ENCODE measurements around the gene H19.

The H19 gene

DNA sequence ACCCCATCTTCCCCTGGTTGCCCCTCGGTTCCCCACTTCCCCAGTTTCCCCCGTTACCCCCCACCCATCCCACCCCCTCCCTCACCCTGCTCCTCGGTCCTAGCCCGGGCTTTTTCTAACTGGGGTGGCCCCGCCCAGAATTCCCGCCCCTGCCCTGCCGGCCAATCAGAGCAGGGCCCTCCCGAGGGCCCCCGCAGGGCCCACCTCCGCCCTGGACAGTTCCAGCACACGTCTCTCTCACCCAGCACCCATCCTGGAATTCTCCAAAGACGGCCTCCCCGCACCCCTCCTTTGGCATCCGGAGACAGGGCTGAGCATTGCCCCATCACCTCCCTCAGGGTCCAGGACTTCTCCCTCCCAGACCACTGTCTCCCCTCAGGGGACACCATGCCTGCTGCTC lies at the start of gene H19:
Gene H19, minus strand, starts transcription at position 88 of the 400 bp plus-strand sequence.
- no peak for DNase-seq

DNA sequence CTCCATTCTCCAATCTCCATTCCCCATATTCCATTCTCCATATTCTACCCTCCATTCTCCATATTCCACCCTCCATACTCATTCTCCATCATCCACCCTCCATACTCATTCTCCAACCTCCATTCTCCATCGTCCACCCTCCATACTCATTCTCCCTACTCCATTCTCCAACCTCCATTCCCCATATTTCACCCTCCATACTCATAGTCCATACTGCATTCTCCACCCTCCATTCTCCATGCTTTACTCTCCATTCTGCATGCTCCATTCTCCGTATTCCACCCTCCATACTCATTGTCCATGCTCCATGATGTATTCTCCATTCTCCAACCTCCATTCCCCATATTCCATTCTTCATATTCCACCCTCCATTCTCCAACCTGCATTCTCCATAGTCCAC lies 44.3 kb upstream of the H19 start:
- DNase-seq, result no peak

DNA sequence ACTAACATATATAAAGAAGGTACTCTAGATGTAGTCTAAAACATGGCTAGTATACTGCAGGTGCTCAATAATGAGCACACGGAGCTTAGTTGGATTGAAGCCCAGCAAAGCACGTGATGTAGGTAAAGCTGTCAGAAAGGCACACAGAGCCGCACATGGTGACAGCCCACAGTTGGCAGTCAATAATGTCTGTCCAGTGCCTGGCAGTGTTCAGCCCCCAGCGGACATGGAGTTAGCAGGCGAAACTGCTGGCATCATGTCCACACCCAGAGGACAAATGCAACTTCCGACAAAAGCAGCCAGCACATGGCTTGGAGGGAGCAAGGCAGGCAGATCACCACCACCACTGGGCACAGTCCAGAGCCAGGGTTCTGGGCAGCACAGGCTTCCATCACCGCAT lies 43.5 kb upstream of the H19 start:
- no peak for DNase-seq

DNA sequence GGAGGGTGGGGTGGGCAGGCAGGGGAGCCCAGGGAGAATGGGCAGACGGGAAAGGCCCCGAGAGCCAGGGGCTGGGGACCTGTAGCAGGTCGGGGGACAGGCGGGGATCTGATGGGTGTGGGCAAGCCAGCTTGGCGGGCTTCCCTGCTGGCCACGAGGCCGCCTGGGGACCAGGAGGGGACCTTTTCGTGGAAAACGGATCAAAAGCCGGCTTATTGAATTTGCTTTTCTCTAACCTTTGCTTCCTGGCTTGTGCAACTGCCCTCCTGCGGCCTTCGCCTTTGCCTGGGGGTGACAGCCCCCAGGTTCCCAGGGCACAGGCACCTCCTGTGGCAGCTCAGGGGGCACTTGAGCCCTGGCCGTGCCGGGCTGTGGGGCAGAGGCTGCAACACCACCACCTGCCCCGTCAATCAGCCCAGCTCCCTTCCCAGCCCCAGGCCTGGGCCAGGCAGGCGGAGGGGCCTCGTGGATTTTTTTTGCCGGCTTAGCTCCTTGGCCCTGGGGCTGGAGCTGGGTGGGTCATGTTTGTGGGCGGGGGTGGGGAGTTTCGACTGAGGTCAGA lies 41.6 kb upstream of the H19 start:
- no peak for DNase-seq

DNA sequence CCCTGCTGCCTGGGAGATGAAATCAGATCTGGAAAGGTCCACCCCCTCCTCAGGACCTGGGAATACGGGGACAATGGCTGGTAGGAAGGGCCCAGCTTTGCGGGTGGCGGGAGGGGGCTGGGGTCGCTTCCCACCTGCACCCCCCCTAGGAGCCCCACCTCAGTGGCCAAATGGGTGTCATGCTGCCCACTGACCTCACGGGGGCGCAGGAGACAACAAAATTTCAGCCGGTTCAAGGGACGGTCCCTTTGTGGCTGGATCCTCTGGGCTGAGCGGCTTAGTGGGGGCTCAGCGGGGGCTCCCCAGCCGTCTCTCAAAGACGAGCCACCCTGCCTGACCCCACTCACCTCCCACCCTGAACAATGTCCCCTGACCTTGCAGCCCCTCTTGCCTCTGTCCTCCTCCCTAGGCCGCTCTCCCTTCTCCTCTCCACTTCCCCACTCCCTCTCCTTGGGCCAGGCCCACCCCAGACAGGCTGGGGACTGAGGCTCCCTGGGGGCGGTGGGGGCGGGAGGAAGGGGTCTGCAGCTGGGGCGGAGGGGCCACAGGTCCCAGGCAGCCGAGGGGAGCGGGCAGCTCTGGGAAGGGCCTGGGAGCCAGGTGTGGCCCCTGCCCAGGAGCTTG lies 39.3 kb upstream of the H19 start:
- no peak for DNase-seq

DNA sequence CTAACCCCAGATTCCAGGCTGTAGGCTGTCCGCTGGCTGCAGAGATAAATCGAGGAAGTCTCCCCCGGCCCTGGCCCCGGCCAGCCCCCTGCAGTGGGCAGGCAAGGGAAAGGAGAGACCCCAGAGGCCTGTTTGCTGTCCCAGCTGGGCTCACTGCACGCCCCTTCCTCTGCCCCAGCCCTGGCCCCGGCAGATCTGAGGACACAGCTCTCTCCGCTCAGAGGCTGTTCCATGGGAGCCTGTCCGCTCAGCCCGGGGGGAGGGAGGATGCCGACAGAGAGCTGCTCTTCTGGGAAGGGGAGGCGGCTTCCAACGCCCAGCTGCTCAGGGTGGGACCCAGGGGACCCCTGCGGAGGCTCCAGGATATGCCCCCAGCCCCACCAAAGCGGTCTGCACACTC lies 37.7 kb upstream of the H19 start:
- no peak for DNase-seq

DNA sequence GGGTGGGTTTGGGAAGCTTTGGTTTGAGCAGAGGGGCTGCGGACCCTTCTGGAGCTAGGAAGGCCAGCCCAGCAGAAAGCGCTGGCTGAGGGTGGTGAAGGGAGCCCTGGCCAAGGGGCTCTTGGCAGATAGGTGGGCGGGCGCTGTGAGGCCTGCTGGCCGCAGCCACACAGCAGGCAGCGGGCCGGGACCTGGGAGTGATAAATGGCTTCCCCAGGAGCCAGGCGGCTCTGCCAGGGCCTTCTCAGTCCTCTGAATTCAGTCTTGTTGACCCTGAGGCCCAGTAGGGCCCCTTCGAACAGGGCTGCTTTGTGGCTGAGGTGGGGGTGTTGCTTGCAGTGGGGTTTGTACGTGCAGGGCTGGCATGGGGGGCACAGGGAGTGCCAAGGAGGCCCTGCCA lies 33.4 kb upstream of the H19 start:
- no peak for DNase-seq

DNA sequence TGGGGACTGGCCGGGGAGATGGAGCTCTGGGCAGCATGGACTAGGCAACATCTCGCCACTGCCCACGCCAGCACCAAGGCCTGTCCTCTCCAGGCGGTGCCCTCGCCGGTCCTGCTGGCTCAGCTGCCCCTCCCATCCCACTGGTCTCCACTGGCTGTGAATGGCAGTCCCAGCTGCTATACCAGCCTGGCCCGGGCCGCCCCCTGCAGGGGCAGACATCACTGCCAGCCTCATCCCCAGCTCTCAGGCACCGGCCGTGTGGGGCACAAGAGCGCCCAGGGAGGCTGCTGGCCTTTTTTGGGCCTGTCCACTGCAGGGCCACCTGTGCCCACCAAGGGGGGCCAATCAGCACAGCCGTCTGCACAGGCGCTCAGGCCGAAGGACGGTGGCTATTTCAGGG lies 30.1 kb upstream of the H19 start:
- DNase-seq, result no peak

DNA sequence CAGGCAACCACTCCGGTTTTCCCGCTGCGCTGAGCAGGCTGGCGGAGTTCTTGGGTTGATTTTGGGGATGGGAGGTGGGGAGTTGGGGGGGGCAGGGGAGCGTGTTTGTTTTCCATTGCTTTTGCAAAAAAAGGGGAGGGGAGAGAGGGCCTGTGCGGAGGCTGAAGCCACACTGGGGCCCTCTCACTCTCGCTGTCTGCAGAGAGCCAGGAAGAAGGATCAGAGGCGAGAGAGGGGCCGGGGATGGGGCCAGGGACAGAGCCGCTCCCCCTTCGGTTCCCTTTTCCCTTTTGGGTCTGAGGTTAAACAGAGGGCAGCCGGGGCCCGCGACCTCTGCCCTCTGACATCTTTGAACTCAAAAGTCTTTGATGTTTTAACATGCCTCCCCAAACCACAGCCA lies 17.4 kb upstream of the H19 start:
- no peak for DNase-seq

DNA sequence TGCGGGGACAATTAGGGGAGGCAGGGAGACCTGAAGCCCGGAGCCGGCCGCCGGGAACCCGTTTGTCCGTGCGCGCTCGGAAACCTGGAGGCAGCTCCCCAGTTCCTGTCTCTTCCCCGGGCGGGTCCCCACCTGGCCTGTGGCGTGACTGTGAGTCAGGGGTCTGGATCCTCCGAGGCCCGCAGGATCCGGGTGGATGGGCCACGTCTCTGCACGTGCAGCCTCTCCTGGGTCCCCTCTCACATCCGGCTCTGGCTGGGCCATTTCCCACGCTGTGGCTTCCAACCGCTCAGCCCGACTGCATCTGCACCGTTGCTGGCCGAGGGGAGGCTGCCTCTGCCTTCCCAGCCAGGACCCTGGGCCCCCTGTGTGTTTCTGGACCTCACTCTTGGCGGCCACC lies 14.8 kb upstream of the H19 start:
- no peak for DNase-seq

DNA sequence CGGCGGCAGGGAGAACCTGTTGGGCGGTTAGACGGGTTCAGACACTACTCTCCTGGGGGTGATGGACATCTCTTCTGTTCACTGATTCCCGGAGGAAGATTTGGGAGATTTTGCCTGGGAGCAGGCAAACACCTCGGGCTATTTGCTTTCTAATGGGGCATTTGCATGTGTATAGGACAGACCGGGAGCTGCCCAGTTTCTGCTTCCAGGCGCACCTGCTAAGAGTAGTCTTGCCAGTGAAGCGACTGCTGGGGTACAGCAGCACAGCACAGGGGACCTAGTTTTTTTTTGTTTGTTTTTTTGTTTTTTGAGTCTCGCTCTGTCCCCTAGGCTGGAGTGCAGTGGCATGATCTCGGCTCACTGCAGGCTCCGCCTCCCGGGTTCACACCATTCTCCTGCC lies 6.8 kb upstream of the H19 start:
- no peak for DNase-seq

DNA sequence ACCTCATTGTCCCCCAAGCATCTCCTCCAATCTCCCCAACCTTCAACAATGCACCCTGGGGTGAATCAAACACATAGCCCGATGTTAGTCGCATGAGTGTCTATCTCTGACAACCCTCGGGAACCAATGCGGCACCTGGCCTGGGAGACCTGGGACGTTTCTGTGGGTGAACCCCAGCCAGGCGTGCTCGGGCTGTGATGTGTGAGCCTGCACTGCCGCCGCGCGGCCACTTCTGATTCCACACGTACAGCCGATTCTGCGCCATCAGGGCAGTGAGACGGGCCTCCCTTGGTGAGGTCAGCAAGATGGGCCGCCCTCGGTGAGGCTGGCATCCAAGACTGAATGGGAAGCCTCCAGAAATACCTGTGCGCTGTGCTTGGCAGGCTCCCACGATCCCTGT lies 5.2 kb upstream of the H19 start:
- DNase-seq, result no peak

DNA sequence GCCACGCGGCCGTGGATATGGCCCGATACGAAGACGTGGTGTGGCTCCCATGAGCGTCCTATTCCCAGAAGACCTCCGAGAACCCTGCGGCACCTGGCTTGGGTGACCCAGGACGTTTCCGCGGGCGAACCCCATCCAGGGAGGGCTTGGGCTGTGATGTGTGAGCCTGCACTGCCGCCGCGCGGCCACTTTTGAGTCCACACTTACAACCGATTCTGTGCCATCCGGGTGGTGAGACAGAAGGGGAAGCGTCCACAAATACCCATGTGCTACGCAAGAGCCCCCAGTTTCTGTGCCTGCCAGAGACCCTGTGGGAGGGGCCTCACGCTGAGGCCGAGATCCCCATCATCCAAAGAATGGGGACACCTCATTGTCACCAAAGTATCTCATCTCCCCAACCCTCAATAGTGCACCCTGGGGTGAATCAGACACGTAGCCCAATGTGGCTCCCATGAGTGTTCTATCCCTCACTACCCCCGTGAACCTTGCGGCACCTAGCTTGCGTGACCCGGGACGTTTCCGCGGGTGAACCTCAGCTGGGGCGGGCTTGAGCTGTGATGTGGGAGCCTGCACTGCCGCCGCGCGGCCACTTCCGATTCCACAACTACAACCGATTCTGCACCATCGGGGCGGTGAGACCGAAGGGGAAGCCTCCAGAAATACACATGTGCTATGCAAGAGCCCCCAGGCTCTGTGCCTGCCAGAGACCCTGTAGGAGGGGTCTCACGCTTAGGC lies 4.6 kb upstream of the H19 start:
- no peak for DNase-seq

DNA sequence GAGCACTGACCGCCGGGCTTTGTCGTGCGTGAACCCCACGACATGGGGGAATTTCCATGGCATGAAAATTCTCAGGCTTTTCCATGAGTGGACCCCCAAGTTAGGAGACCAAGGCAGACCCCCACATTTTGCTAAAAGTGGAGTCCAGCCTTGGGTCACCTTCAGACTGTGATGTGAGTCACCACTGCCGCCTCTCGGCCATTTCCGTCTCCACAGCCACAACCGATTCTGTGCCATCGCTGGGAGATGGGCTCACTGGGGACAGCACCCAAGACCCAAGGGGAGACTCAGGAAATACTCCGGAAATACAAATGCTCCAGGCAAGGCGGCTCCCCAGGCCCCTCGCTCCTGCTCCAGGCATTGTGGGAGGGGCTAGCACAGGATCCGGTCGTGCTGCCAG lies 1.2 kb upstream of the H19 start:
- no peak for DNase-seq

DNA sequence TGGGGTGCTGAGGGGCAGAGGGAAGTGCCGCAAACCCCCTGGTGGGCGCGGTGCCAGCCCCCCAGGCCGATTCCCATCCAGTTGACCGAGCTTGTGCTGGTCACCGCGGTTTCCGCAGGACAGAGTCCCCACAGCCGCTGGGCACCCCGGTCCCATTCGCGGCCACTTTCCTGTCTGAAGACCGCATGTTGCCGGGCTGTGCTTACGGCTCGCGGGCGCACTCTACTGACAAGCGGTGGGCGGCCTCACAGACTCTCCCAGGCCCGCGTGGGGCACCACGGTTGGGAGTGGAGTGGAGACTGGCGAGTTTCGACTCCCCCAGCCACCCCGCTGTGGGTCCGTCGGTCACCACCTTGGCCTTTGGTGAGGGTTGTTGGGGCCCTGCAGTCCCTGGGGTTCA lies 648 bp upstream of the H19 start:
- DNase-seq, result no peak

DNA sequence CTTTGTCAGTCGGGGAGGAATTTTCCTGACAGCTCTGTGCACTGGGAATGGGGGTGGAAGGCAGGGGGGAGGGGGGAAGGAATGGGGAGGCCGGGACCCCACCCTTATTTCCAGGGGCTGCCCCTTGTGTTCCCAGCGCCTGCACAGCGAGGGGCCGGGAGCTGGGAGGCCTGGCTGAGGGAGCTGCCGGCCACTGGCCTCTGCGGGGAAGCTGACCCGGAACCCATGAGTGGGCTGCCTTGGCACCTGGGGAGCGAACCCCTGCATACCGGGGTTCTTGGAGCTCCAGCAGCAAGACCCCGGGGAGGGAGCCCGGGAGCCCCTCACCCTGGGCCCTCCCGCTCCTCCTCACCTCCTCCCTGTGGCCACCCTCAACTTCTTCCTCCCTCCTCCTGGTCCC lies 3.5 kb downstream of the H19 start:
- DNase-seq, result no peak

DNA sequence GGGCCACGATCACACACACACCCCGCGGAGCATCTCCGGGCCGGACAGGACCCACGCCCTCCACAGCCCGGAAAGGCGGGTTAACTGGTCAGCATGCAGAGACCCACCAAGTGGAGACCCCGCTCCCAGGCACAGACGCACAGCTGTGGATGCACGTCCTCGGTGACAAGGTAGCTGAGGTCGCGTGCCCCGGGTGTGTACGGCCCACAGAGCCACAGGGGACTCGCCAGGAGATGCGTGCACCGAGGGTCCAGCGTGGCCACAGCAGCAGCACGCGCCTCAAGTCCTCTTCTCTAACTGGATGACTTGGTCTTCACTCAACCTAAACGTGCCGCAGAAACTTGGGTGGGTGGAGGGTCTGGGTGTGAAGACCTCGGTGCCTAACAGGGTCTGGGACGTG lies 5.5 kb downstream of the H19 start:
- DNase-seq, result no peak

DNA sequence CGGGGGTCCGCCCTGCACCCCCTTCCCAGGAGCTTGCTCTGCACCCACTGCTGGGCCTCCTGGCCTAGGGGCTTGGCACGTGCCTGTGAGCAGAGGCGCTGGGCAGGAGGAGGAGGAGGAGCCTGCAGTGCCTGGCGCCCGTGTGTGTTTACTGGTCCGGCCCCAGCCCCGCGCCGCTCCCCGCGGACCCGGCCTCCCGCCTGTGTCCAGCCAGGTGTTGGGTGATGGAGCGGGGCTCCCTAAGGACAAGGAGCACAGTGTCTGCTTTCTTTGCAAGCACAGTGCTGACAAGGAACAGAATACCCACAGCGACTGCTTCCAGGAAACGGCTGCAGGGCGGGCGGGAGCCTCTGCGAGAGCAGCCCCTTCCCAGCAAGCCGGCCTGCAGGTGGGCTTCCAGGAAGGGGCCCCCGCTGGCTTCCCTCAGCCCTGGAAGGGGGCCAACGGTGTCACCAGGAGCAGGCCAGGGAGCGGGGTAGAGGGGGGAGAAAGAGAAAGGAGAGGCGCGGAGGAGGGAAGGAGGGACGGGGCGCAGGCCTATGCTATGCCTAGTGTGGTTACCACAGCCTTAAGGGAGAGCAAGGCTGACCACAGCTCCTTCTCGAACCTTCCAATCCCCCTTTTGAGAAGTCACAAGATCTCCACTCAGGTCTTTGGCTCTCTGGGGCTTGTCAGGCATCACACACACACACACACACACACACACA lies 6.6 kb downstream of the H19 start:
- no peak for DNase-seq

DNA sequence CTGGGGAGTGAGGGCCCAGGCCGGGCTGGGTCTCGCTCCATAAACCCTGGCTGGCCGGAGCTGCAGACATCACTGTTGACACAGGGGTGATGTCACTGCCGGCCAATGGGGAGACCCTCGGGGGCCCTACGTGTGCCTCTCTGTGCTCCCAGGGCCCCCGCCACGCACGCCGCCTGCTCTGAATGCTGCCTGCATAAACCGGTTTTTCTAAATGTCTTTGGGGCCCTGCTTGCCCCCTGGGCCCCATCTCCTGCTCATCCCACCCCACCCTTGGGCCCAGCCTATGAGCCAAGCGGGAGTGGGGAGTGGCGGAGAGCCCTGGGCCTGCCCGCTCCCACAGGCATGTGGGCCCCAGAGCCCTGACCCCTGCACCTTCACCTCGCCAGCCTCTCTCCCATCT lies 7.7 kb downstream of the H19 start:
- DNase-seq, result no peak

DNA sequence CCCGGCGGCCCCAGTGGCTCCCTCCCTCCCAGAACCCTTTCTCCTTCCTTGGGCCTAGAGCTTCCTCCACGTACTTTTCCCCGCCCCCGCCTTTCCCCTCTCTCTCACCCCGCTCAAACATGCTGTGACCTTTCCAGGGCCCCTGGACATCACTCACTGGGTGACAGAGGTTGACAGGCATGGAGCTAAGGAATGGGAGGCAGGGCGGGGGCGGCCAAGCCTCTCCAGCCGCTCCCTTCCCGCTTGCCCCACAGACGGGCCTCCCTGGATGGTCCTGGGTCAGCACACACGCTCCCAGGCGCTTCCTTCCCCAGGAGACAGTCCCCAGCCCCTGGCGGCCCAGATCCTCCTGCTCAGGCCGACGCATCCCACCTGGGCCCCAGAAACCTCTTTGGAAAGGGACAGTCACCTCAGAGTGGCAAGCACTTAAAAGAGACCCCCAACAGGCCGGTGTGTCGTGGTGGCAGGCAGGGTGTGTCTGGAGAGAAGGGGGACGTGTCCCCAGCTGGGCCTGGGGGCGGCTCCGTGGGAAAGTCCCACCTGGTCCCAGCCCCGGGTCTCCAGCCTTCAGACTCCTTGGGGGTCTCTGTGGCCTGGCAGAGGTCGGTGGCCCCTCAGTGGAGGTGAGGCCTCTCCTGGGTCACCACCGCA lies 8.8 kb downstream of the H19 start:
- DNase-seq, result no peak

DNA sequence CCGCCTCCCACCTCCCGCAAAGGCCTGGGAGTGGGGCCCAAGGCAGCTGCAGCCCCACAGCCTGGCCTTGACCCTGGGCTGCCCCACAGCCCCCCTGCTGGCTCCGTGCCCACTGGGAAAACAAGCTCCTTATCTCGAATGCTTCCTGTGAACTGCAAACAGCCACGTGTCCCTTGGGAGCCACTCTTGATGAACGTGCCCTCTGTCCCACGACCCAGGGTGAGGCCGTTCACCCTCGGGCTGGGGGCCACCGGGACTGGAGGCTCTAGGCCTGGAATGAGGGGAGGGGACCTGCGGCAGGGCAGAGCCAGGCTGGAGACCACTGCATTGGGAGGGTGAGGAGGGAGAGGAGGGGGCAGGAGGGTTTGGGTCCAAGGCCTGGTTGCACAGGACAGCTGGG lies 9.5 kb downstream of the H19 start:
- no peak for DNase-seq

DNA sequence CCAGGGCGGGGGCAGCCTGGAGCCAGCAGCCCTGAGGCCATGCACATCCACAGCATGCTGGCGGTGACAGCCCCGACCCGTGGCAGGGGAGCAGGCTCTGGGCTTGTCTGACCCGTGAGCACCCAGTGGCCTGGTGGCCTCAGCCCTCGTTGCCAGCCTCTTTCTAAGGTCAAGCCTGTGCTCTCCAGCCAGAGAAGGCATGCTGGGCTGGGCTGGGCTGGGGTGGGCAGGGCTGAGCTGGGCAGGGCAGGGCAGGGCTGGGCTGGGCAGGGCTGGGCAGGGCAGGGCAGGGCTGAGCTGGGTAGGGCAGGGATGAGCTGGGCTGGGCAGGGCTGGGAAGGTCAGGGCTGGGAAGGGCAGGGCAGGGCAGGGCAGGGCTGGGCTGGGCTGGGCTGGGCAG lies 10.6 kb downstream of the H19 start:
- DNase-seq, result no peak

DNA sequence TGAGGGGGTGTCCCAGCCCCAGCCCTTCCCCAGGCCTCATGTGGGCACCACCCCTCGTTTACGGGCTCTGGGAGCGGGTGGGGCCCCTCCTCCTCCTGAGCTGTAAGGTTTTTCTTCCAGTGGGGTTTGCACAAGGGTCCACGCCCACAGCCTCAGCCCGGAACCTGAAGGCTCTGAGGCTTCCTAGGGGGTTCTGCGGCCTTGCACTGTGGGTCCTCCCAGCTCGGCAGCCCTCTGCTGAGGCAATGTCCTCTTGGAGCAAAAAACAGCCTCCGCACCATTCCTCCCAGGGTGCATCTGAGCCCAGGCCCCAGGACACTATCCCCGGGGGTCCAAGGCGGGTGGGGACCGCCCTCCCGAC lies 14.1 kb downstream of the H19 start:
- no peak for DNase-seq
